Endothelial cell of umbilical vein (primary cell): ENCODE measurements around the gene SPRY1. TPM values are rescaled to one million over a fixed set of nuclear protein-coding genes. Genes with fewer than 3 reads are reported as not detected.

Experiments
- BruUV-seq: library from RNA; stranded (reverse); fragments of 400-500 nt; replicated peaks from 2 replicates; lab custom pipeline; 2021; lab: Mats Ljungman, UMichigan
- CTCF ChIA-PET: fragments of 300-600, 350-600 bp; sonication (Branson Sonifier 250); formaldehyde crosslinking; loops from one replicate; lab custom pipeline; 2021; ENCODE audit warnings: antibody characterized with exemption, inconsistent platforms; lab: Charles Lee
- POLR2A ChIA-PET: fragments of 300-600, 350-600 bp; sonication (Branson Sonifier 250); formaldehyde crosslinking; loops from one replicate; lab custom pipeline; 2021; ENCODE audit warnings: antibody characterized with exemption, inconsistent platforms; lab: Charles Lee
- DNase-seq: peaks from one replicate; pipeline ENCODE4 v3.0.0-alpha.2; 2011; ENCODE audit warnings: low read depth, low spot score
- FAIRE-seq: peaks from 2 replicates; lab custom pipeline; 2011; peaks lifted over from hg19 to GRCh38; lab: Jason Lieb, UNC
- H2AFZ ChIP-seq: 2 replicates; pipeline ENCODE4 v1.6.0; 2012; ENCODE audit warnings: low read depth, low read length, control low read depth, inconsistent platforms
- H3K27ac ChIP-seq: 2 replicates; pipeline ENCODE4 v1.5.1; 2011; ENCODE audit warnings: low read depth, mild to moderate bottlenecking, control low read depth, low read length, moderate library complexity; ENCODE audit not compliant: insufficient read depth
- H3K27me3 ChIP-seq, 2 experiments: 2 replicates each; pipeline versions ENCODE4 v1.6.0 to v1.6.1; 2011; ENCODE audit warnings: low read length in 2 of 2, mixed read lengths in 1 of 2; ENCODE audit not compliant: control insufficient read depth in 2 of 2, insufficient read depth in 2 of 2
- H3K36me3 ChIP-seq, 2 experiments: 2 replicates in 1 of 2; 3 replicates in 1 of 2; pipeline ENCODE4 v1.5.1; 2011; ENCODE audit warnings: low read length in 2 of 2, mild to moderate bottlenecking in 1 of 2, moderate library complexity in 1 of 2; ENCODE audit not compliant: control insufficient read depth in 2 of 2, insufficient read depth in 2 of 2; ENCODE audit errors: extremely low read depth in 1 of 2
- H3K4me1 ChIP-seq: 3 replicates; pipeline ENCODE4 v1.5.1; 2011; ENCODE audit warnings: mild to moderate bottlenecking, low read length; ENCODE audit not compliant: control insufficient read depth, insufficient read depth; ENCODE audit errors: extremely low read depth
- H3K4me2 ChIP-seq: 2 replicates; pipeline ENCODE4 v1.6.1; 2011; ENCODE audit warnings: low read length, control low read depth, mixed read lengths; ENCODE audit not compliant: insufficient read depth
- H3K4me3 ChIP-seq, 3 experiments: fragments of 200-600 bp in 1 of 3; sonication (generic), shearing (Covaris generic) in 1 of 3; replicated peaks in 1 of 3; 2 replicates each; pipeline ENCODE4 v1.5.1; 2011 to 2016; ENCODE audit warnings: control low read depth in 3 of 3, low read length in 3 of 3, mild to moderate bottlenecking in 2 of 3, inconsistent platforms in 1 of 3, low read depth in 1 of 3, moderate library complexity in 1 of 3; ENCODE audit not compliant: insufficient read depth in 1 of 3
- H3K79me2 ChIP-seq: 2 replicates; pipeline ENCODE4 v1.6.0; 2012; ENCODE audit warnings: low read length, inconsistent platforms; ENCODE audit not compliant: control insufficient read depth, insufficient read depth
- H3K9ac ChIP-seq: replicated peaks from 2 replicates; pipeline ENCODE3; 2011; ENCODE audit warnings: low read length, control low read depth; ENCODE audit not compliant: insufficient read depth; ENCODE audit errors: extremely low read depth
- H3K9me1 ChIP-seq: replicated peaks from 3 replicates; pipeline ENCODE4 v1.6.0; 2011; ENCODE audit warnings: mild to moderate bottlenecking, low read length; ENCODE audit not compliant: control insufficient read depth, insufficient read depth; ENCODE audit errors: extremely low read depth
- H3K9me3 ChIP-seq: replicated peaks from 2 replicates; pipeline ENCODE4 v1.5.1; 2012; ENCODE audit warnings: low read length, inconsistent platforms; ENCODE audit not compliant: control insufficient read depth, insufficient read depth
- H4K20me1 ChIP-seq: replicated peaks from 2 replicates; pipeline ENCODE3; 2011; ENCODE audit warnings: mild to moderate bottlenecking, low read length; ENCODE audit not compliant: control insufficient read depth, insufficient read depth; ENCODE audit errors: extremely low read depth
- FOS ChIP-seq: IDR thresholded peaks from 2 replicates; pipeline ENCODE4 v1.6.1; 2011; ENCODE audit warnings: mild to moderate bottlenecking, low read length, moderate library complexity, borderline replicate concordance; ENCODE audit not compliant: insufficient read depth
- GATA2 ChIP-seq: IDR thresholded peaks from 2 replicates; pipeline ENCODE4 v1.7.0; 2011; ENCODE audit warnings: low read depth, mild to moderate bottlenecking, moderate library complexity, mixed read lengths, low read length; ENCODE audit not compliant: insufficient read length, insufficient read depth
- JUN ChIP-seq: IDR thresholded peaks from 2 replicates; pipeline ENCODE4 v1.6.1; 2011; ENCODE audit warnings: borderline replicate concordance, low read depth; ENCODE audit not compliant: insufficient read length, insufficient read depth
- dilution Hi-C: fragments of 300-500 bp; cut with MboI; formaldehyde crosslinking; loops from one replicate; pipeline ENCODE4 v1.15.0; 2019; ENCODE audit warnings: low sequenced_read_pairs; ENCODE audit not compliant: extremely low pct_ligation_motif_present
- intact Hi-C: fragments of 100-400 bp; cut with micrococcal nuclease; formaldehyde crosslinking; loops from one replicate; pipeline ENCODE4 v1.10.0; 2022
- polyA plus RNA-seq, 4 experiments: library from polyadenylated mRNA; depleted of rRNA in 3 of 4; stranded (reverse) in 3 of 4; unstranded in 1 of 4; fragments of >200 nt; gene quantifications; 2 replicates each; pipeline versions ENCODE4 v1.2.1 to v1.2.3, GENCODE V29; 2011 to 2012; ENCODE audit warnings: missing spikeins in 1 of 4
- total RNA-seq: library from RNA; stranded (reverse); gene quantifications from 2 replicates; pipeline ENCODE4 v1.2.3, GENCODE V29; 2021
- TF ChIP-seq, protein P1 (sequence below), 2 donors: IDR thresholded peaks; 1 replicate in 1 of 2; 2 replicates in 1 of 2; pipeline ENCODE4 v1.5.1; 2011; ENCODE audit warnings: low read length in 2 of 2, mild to moderate bottlenecking in 2 of 2, moderate library complexity in 2 of 2, control low read depth in 1 of 2, inconsistent platforms in 1 of 2, low read depth in 1 of 2; ENCODE audit not compliant: insufficient read depth in 1 of 2; ENCODE audit errors: extremely low read depth in 1 of 2

The SPRY1 gene
- total and polyA plus RNA-seq, 2 donors (not counting 3 experiments of a cell fraction or from before 2014, with no cell fraction given) = 14.1 to 43.7 TPM

DNA sequence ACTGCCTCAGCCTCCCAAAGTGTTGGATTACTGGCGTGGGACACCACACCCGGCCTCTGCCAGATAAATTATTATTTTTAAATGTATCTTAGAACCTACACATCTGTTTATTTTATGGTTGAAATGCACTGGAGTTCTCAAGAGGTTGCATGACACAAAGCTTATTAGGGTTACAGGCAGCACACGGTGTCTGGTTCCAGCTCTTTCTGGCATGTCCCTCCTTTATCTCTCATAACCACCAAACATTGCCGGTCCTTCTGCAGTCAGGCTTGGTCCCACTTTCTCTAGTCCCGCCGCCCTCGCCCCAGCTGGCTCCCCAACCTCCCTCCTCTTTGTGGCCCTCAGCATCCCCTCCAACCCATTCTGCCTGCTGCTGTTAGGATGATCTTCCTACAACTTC is 39.7 kb upstream of the SPRY1 start:
- H3K4me3 ChIP-seq = no peak overlapping the region
- no TSS peak for BruUV-seq
- H3K27me3 ChIP-seq = no peaks in the 10 kb centered on the region
- dilution Hi-C loops (no loop called here), intact Hi-C loops (no loop called here)
- FAIRE-seq (no peak), DNase-seq (no peak)
- no peak overlapping the region for H2AFZ ChIP-seq
- H3K4me2 ChIP-seq = no peak overlapping the region
- H3K9ac ChIP-seq = no peak overlapping the region
- no peak overlapping the region for H3K27ac ChIP-seq
- H3K4me1 ChIP-seq = peaks cover 30% of the 10 kb centered on the region
- H3K79me2 ChIP-seq = no peaks in the 10 kb centered on the region
- no peaks in the 10 kb centered on the region for H3K9me1 ChIP-seq
- no peak for TF ChIP-seq JUN
- no peak for TF ChIP-seq FOS
- TF ChIP-seq GATA2 = no peak
- TF ChIP-seq, protein P1, sequence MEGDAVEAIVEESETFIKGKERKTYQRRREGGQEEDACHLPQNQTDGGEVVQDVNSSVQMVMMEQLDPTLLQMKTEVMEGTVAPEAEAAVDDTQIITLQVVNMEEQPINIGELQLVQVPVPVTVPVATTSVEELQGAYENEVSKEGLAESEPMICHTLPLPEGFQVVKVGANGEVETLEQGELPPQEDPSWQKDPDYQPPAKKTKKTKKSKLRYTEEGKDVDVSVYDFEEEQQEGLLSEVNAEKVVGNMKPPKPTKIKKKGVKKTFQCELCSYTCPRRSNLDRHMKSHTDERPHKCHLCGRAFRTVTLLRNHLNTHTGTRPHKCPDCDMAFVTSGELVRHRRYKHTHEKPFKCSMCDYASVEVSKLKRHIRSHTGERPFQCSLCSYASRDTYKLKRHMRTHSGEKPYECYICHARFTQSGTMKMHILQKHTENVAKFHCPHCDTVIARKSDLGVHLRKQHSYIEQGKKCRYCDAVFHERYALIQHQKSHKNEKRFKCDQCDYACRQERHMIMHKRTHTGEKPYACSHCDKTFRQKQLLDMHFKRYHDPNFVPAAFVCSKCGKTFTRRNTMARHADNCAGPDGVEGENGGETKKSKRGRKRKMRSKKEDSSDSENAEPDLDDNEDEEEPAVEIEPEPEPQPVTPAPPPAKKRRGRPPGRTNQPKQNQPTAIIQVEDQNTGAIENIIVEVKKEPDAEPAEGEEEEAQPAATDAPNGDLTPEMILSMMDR (IDR thresholded peaks at IDR 0.05; ENCODE audit: extremely low read depth in 1 of 2, insufficient read depth in 1 of 2, low read depth in 1 of 2, low read length in 2 of 2) = no peak
- ChIA-PET CTCF (interaction anchor here (1.0 to 1.4 kb wide), 2 partner anchors 11 to 177 kb away, joined by 3 read pairs; no protein-coding TSS in a partner anchor), POLR2A (no interaction called here)
- no peaks in the 10 kb centered on the region for H3K9me3 ChIP-seq
- no peaks in the 10 kb centered on the region for H3K36me3 ChIP-seq
- H4K20me1 ChIP-seq = no peaks in the 10 kb centered on the region
